NCI-H1694 (cell line): ENCODE data around the gene EPB41L3.
"Not testable (repeated sequence)": the region's sequence is repeated elsewhere in the genome, so short reads cannot be mapped to it uniquely, and the experiment has no call there.

Experiments used
- DNase-seq: peaks from one replicate; lab custom pipeline; 2025; lab: John Stamatoyannopoulos, UW

Gene EPB41L3

GRCh38 chr18:5530629-5531178 lies 13.1 kb downstream of the EPB41L3 start:
- no peak for DNase-seq

- no peak for DNase-seq
These were observed 14.3 kb downstream of the EPB41L3 start for GRCh38 chr18:5529471-5529870.

GRCh38 chr18:5527603-5528002 lies 16.2 kb downstream of the EPB41L3 start:
- DNase-seq: no peak

- DNase-seq: no peak
These were observed 19.1 kb downstream of the EPB41L3 start for GRCh38 chr18:5524660-5525059.

GRCh38 chr18:5521000-5521399 lies 22.8 kb downstream of the EPB41L3 start:
- no peak for DNase-seq

GRCh38 chr18:5520464-5520863 lies 23.3 kb downstream of the EPB41L3 start:
- no peak for DNase-seq

- DNase-seq: no peak
These were observed 24.1 kb downstream of the EPB41L3 start for GRCh38 chr18:5519448-5520298.

- DNase-seq: no peak
These were observed 24.9 kb downstream of the EPB41L3 start for GRCh38 chr18:5518899-5519371.

- no peak for DNase-seq
These were observed 25.5 kb downstream of the EPB41L3 start for GRCh38 chr18:5518179-5518770.

- no peak for DNase-seq
These were observed 27.0 kb downstream of the EPB41L3 start for GRCh38 chr18:5516841-5517240.

- DNase-seq: peak; percentile 68
These were observed 28.6 kb downstream of the EPB41L3 start for GRCh38 chr18:5515011-5515784.

- peak; percentile 19 for DNase-seq
These were observed 29.9 kb downstream of the EPB41L3 start for GRCh38 chr18:5513947-5514346.

- no peak for DNase-seq
These were observed 31.6 kb downstream of the EPB41L3 start for GRCh38 chr18:5512176-5512575.

GRCh38 chr18:5511541-5511940 lies 32.3 kb downstream of the EPB41L3 start:
- not testable (repeated sequence) for DNase-seq

- no peak for DNase-seq
These were observed 33.5 kb downstream of the EPB41L3 start for GRCh38 chr18:5510135-5510846.

GRCh38 chr18:5508821-5509220 lies 35.0 kb downstream of the EPB41L3 start:
- DNase-seq: no peak

- DNase-seq: no peak
These were observed 36.0 kb downstream of the EPB41L3 start for GRCh38 chr18:5507756-5508155.

GRCh38 chr18:5506174-5506573 lies 37.6 kb downstream of the EPB41L3 start:
- DNase-seq: no peak

GRCh38 chr18:5503740-5504139 lies 40.1 kb downstream of the EPB41L3 start:
- no peak for DNase-seq

- DNase-seq: no peak
These were observed 43.4 kb downstream of the EPB41L3 start for GRCh38 chr18:5500158-5500939.

- DNase-seq: no peak
These were observed 45.3 kb downstream of the EPB41L3 start for GRCh38 chr18:5498452-5498851.
